Stimulated activated naive CD4-positive, alpha-beta T cell treated with Interleukin-2 at 50 U/mL for 16 hours (primary cell): ENCODE measurements around the gene CCDC87.

Experiments used
- DNase-seq: peaks from one replicate; lab custom pipeline; 2025; lab: John Stamatoyannopoulos, UW

The CCDC87 gene

DNA sequence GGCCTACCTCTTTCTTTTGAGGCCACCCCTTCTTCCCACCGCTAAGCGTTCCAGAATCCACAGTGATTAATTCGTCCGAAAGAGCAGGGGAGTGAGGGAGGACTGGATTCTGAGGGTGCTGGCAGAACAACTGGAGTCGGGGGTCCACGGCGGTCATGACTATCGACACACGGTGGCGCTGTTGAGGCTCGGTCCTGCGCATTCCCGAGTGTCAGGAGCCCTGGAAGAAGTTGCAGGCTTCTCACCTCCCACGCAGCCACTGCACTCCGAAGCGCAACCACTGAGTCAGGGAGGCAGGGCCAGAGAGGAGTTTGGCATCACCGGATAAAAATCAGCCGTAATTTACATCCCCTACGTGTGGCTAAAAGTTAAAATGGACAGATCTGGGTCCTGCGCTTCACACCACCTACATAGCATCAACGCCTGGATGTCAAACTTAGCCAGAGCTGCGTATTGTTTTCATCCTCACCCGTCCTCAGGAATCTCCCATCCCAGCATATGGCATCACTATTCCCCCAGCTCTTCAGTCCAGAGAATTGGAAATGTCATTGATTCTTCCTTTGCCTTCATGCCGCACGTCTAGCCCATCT is 13.8 kb downstream of the CCDC87 start:
- DNase-seq, result peak; percentile 74

DNA sequence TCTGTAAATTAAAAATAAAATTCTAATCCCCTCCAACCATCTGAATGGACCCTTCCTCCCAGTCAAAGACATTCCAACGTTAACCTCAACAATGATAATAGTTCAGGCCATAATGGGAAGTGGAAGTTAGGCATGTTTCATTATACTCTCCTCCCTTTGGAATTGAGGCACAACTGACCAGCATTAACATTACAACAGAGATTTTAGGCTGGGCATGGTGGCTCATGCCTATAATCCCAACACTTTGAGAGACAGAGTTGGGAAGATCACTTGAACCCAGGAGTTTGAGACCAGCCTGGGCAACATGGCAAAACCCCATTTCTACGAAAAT is 22.0 kb downstream of the CCDC87 start:
- DNase-seq, result no peak

DNA sequence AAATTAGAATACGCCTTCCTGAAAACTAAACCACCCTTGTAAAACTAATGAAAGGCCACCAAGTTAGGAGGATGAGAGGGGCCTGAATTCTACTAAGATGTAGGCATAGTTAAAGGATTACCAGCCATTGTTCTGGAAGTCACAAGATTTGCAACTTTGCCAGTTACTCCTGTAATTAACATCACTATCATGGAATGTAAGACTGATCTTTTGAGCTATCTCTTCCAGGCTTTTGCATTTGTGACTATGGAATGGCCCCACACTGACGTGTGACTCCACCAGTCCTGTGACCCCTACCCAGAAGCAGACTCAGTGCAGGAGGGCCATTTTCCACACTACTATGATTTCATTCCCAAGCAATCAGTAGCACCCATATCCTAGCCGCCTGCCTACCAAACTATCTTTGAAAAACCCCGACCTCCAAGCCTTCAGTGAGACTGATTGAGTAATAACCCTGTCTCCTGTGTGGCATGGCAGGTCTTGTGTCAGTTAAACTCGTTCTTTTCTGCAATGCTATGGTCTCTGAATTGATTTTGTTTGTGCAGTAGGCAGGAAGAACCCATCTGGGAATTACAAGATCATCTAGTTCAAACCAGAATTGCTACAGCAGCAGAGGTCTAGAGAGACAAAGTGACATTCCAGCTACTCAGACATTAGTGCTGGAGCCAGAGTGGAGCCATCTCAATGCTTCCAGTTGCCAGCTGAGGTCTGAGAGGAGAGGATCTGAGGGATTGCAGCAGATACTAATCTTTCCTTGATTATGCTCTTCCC is 22.6 kb downstream of the CCDC87 start:
- no peak for DNase-seq

DNA sequence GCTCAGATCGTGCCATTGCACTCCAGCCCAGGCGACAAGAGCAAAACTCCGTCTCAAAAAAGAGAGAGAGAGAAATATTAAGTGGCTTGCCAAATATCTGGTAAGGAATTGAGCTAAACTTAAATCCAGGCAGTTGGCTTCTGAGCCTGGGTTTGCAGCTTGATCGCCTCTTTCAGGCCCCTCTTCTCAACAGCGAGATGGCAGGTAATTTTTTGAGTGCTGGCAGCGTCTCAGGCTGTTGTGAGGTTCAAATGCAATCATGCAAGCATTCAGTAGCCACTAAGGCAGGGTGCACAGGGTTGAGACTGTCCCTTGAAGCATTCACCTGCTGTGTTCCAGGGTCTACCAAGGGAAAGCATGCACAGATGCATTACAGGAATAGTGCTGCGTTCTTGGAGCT is 23.8 kb downstream of the CCDC87 start:
- no peak for DNase-seq

DNA sequence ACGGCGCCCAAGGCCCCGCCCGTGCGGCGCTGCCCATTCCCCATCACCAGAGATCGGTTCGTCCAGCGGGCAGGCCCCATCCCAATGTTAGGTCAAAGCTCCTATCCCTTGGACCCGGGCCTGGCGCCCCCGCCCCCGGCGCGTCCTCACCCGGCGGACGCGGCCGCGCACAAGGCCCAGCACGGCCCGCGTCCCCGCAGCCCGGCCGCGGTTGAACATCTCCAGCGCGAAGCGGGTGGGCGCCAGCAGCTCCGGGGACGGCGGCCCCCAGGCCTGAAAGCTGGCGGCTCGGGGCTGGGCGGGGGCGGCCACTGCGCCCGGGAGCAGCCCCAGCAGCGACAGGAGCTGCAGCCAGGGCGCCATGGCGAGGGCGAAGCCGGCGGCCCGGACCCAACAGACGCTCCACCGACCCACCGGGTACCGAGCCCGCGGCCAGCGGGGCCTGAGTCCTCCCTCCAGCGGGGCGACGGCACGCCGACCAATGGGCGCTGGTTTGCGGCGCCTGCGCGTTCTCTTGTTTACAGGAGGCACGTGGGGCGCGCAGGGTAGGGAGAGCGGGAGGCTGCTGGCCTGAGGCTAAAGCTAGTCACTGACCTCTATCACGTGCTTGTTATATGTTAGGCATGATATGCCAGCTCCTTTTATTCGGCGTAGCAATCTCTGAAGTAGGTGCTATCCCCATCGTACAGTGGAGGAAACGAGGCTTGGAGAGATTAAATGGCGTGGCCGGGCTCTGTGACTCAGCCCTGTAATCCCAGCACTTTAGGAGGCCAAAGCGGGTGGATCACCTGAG is 24.5 kb downstream of the CCDC87 start, which contains the start of gene CTSF:
TSS of gene CTSF (minus strand) at position 483 of the 793 bp plus-strand sequence. CDS start at position 363, 120 bp downstream.
- peak; percentile 62 for DNase-seq

DNA sequence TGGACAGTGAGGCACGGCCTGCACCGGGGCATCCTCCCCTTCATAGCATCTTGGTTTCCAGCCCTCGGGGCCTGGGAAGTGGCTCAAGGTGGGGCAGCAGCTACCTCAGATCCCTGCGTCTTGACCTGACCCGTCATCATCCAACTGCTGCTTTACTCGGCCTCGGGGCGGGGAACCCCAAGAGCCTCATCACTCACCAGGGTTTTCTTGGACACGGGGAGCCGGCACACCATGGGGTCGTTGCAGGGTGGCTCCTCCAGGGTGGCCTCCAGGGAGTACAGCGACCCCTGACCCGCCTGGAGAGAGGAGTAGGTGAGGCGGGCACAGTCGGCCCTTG is 25.1 kb downstream of the CCDC87 start:
- DNase-seq, result no peak

DNA sequence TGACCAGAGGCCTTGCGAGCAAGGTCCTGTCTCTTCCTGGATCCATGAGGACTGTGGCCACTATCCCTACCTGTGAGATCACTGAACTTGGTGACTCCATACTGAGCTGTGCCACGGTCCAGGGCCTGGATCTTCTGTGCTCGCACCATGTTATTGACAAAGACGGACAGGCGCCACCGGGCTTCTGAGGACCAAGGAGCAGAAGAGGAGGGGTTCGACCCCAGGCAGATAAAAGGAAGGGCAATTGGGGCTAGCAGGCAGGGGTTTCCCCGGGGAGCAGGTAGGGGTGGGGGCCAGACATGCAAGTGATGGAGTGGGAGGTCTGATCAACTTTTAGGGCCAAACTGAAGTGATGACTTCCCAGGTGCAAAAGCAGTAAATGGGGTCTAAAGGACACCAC is 26.6 kb downstream of the CCDC87 start:
- no peak for DNase-seq

DNA sequence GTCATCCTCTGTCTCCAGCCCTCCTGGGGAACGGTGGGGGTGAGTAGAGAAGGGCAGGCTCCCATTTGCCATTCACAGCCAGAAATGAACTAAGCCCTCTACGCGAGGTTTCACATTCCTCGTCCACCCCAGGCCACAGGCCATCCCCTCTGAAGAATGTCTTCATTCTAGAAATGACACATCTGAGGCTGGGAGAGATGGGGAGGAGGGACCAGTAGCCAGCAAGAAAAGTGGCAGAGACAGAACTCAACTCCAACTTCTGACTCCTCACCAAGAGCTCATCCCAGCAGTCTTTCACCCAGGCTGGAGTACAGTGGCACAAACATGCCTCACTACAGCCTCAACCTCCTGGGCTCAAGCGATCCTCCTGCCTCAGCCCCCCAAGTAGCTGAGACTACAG is 27.9 kb downstream of the CCDC87 start:
- DNase-seq, result no peak

DNA sequence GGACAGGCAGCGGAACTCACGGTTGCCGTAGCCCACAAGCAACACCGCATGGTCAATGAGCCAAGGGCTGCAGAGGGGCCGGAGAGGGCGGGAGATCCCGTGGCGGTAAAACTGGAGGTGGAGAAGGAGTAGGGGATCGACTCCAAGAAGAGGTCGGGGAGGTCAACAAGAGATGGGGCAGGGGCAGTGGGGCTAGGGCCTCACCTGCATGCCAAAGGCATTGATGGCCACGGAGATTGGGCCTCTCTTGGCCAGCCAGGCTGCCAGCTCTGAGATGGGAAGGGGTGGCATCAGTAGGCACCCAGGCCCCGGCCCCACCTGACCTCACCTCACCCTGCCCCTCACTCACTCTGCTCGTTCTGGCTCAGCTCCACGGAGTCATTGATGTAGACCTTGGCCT is 28.3 kb downstream of the CCDC87 start:
- DNase-seq, result no peak

DNA sequence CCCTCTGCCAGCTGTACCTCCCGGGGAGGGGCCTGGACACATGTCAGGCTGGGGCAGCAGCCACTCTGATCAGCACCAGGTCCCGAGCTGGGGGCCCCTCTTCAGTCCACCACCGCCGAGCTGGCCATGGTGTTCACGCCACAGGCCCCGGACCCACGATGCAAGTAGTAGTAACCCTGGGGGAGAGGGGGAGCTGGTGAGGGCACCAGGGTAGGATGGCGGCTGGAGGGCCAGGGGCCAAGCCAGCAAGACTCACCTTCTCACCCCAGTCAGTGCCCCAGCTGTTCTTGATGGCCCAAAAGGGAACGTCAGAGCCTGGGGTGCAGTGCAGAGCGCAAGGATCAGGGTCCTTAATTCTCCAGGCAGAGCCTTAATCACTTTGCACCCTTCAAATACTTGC is 29.0 kb downstream of the CCDC87 start:
- no peak for DNase-seq

DNA sequence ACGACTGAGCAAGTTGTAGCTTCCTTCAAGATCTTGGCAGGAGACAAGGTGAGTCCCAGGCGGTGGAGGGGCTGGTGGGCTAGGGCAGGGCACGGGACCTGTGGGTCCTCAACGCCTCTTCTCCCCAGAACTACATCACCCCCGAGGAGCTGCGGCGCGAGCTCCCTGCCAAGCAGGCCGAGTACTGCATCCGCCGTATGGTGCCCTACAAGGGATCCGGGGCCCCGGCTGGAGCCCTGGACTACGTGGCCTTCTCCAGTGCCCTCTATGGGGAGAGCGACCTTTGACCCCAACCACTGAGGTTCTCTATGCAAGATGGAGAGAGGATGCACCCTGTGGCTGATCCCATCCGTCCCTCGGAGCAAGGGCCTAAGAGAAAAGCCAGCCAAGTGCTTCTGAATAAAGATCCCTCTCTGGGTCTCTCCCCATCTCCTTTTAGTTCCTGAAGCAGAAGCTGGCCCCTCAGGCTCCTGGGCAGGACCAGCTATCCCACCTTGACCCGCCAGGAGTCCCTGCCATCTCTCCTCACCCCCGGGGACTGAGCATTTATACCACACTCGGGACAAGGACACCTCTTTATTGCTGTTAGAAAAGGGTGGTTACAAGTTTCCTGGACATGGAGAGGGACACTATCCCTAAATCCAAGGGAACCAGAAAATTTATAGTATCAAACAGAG is 29.8 kb downstream of the CCDC87 start:
- no peak for DNase-seq

DNA sequence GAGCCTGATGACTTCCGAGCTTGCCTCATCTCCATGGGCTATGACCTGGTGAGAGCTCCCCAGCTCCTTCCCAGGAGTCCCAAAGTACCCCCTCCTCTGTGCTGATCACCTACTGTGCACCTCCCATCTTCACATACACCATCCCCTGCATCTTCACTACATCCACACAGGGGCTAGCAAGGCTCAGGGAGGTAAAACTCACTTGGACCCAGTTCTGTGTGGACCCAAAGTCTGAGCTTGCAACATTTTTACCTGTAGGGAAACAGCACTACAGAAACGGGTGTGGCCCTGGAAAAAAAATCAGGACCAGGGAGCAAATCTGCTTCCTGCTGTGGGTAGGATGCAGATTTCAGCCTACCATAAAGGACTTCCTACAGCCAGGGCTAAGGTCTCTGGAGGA is 30.6 kb downstream of the CCDC87 start:
- no peak for DNase-seq

DNA sequence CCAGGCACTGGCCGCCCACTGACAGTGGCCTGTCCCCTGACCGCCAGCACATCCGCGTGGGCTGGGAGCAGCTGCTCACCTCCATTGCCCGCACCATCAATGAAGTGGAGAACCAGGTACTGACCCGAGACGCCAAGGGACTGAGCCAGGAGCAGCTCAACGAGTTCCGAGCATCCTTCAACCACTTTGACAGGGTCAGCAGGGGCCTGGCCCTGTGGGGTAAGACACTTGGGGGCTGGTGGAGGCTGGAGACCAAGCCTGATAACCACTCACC is 31.0 kb downstream of the CCDC87 start:
- no peak for DNase-seq

DNA sequence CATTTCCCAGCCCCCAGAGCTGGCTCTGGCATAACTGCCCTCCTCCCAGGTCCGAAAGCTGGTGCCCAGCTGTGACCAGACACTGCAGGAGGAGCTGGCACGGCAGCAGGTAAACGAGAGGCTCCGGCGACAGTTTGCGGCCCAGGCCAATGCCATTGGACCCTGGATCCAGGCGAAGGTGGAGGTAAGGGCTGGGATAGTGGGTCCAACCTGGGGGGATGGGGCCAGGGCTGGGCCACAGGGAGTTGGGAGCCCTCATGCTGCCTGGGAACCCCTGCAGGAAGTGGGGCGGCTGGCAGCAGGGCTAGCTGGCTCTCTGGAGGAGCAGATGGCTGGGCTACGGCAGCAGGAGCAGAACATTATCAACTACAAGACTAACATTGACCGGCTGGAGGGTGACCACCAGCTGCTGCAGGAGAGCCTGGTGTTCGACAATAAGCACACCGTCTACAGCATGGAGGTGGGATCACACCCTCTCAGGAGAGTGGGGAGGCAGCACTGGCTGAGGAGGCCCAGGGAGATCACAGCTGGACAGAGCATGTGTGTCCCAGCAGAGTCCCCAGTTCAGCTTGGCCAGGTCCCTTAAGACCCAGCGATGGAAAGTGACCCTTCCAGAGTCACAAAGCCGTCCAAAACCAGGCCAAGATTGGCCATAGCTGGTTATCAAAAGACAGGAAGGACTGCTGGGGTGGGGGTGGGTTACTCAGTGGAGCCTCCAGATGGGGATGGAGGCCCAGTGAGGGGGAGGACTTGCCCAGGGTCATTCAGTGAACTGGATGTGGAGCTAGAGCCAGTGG is 31.5 kb downstream of the CCDC87 start:
- no peak for DNase-seq

DNA sequence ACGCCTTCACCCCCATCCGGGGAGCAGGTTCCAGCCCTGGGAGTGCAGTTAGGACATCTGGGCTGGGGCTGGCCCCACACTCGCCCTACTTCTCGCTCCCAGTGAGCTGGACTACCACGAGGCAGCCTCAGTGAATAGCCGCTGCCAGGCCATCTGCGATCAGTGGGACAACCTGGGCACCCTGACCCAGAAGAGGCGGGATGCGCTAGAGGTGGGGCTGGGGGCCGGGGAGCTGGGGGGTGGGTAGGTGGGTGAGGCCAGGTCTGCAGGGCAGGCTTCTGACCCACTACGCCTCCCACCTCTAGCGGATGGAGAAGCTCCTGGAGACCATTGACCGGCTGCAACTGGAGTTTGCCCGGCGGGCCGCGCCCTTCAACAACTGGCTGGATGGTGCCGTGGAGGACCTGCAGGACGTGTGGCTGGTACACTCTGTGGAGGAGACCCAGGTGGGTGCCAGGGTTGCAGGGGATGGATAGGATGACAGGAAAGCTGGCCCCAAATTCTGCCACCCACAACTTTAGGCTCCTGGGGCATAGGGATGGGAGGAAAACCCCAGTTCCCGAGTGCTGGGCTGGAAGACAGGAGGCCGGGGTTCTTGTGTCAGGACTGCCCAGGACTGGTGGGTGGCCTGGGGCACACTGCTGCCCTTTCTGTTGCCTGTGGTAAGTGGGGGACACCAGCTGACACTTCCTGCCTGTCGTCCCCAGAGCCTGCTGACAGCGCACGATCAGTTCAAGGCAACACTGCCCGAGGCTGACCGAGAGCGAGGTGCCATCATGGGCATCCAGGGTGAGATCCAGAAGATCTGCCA is 32.8 kb downstream of the CCDC87 start:
- DNase-seq, result no peak

DNA sequence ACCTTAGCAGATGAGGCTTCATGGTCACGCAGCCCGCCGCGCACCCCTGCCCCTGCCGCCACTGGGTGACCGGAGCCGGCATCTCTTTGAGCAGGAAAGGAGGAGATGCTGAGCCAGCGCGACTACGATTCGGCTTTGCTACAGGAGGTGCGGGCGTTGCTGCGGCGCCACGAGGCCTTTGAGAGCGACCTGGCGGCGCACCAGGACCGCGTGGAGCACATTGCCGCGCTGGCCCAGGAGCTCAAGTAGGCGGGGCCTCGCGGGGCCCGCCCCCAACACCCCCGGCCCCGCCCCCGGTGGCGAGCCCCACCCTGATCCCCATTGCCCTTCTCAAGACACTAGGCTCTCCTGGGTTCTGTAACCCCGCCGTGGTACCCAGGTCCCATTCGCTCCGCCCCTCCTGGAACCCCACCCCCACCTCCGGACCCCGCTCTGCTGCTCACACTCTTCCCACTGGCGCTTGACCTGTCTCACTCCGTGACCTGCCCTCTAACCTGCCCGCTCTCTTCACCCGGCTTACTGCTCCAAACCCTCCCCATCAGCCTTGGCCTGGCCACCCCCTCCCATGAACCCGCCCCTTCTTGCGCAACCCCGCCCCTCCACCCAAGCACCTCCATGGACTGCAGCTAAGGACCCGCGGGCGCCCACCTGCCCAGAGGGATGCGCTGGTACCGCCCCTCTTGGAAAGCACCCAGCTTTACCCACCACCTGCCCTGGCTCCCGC is 33.6 kb downstream of the CCDC87 start:
- peak; percentile 9 for DNase-seq

DNA sequence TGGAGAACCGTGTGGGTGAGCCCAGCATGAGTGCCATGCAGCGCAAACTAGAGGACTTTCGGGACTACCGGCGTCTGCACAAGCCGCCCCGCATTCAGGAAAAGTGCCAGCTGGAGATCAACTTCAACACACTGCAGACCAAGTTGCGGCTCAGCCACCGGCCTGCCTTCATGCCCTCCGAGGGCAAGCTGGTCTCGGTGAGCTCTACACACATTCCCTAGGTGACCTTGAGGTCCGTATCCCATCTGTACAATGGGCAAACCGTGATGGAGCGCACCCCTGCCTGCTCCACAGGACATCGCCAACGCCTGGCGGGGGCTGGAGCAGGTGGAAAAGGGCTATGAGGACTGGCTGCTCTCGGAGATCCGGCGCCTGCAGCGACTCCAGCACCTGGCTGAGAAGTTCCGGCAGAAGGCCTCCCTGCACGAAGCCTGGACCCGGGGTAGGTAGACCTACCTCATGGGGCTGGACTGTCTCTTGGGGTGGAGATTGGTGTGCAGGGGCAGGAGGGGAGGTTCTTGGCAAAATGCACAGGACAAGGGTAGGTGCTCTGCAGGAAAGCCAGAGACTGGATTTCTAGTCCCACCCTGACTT is 35.0 kb downstream of the CCDC87 start:
- DNase-seq, result no peak

DNA sequence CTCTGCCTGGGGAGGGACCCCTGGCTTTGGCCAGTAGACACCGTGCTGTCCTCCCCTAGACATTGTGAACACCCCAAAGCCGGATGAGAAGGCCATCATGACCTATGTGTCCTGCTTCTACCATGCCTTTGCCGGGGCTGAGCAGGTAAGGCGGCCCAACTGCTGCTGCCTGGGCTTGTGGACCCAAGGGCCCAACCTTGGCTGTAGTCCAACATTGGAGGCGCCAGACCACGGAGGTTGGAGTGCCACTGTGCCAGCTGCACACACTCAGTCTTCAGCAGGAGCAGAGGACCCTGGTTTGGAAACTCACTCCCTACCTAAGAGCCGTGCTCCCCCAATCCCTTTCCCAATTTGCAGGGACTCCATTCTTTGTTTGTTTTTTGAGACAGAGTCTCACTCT is 36.8 kb downstream of the CCDC87 start:
- DNase-seq, result no peak

DNA sequence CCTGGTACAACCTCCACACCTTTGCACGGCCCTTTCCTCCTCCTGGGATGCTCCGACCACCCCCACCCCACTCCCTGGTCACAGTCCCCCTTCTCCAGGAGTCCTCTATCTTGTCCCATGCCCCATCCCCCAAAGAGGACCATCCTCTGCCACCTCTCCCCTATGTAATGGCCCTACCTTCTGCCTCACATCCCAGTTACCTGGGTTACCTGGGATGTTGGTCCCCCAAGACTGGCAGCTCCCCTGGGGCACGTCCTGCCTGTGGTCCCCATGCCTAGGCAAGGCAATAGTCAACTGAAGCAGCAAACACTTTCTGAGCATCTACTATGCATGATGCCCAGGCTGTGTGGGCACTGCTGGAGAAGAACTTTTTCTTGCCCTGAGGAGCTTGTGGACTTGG is 37.4 kb downstream of the CCDC87 start:
- DNase-seq, result no peak

DNA sequence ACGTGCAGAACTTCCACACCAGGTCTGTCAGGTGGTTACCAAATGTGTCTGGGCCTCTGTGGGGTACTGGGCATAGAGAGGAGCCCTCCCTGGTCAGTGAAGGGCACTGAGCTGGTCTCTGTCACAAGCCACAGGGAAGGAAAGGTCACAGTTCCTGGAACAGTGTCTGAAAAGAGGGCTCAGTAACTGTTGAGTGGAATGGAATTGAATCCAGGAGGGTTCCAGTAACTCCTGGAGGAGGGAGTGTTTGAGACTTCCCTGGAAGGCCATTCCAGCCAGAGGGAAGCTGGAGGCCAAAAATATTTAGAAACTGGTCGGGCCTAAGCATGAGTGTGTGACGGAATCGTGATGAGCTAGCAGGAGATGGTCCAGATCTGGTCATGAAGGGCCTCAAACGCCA is 38.3 kb downstream of the CCDC87 start:
- DNase-seq, result no peak
